Activated gamma-delta T cell (primary cell): ENCODE results near the gene CHML.

Experiments used
- DNase-seq: peaks from one replicate; lab custom pipeline; 2025; lab: John Stamatoyannopoulos, UW

Gene CHML

GRCh38 chr1:241590719-241591118 is 49.5 kb downstream of the CHML start:
- no peak for DNase-seq
